ENCODE data around the gene SOCS2. TPM values are rescaled to one million over a fixed set of nuclear protein-coding genes. Genes with fewer than 3 reads are reported as not detected.

SOCS2 gene
- total and polyA plus RNA-seq, 7 donors = 17.5 to 118 (median 75.2) TPM

DNA sequence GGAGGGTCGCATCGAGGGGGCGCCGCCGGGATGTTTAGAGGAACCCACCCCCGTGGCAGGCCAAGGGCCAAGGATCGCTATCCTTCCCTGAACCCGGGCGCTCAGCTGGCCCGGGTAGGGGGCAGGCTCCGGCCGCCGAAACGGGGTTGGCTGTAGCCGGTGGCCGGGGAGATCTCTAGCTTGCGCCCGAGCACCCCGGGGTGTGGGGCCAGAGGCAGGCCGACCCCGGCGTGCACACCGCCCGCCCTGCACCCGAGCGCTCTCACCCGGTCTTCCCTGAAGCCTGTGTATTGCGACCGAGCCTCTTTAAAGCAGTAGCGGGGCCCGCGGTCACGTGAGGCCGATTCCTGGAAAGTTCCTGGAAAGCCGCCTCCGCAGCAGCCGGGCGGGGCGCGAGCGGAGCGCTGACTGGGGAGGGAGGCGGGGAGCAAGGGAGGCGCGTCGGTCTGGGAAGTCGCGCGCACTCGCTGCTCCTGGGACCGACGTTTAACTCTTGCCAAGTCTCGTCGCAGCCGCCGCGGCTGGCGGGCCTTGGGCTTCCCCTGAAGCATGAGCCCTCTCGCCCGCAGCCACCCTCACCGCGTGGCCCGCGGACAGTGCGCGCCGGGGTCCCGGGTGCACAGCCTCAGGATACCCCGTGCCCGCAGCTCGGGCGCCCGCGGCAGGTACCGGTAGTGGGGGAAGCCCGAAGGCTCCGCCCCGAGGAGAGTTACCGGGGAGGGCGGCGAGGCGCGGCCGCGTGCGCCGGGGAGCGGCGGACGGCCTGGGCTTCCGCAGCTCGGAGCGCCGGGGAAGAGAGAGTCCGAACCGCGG lies 1.7 kb upstream of the SOCS2 start:
- Histone ChIP-seq H3K36me3 (peaks cover 0 to 27% (median 8%) of the 10 kb centered on the region in 4 donors), H3K9me3 (no peaks in the 10 kb centered on the region), H3K27ac (peak overlapping the region; percentile 90 to 98 (median 97)), H3K27me3 (no peaks in the 10 kb centered on the region), H3K4me1 (peaks cover 0 to 26% (median 15%) of the 10 kb centered on the region in 4 donors), H3K4me3 (peak overlapping the region; percentile 68 to 85 (median 80))
- DNase-seq = peak; percentile 99
- intact Hi-C loops (cut with DNase I) = loop anchor here (1.0 to 5.0 kb wide), 5 partner anchors 106 to 504 kb away; partner anchors contain the start of gene CRADD
- WGBS, 2 donors = 0% methylated on average over 97 of the region's 97 CpGs
- peak; percentile 90 to 97 (median 92) for TF ChIP-seq POLR2AphosphoS5 (IDR thresholded peaks at IDR 0.05)
- TF ChIP-seq POLR2A (IDR thresholded peaks at IDR 0.05) = peak; percentile 54 to 62
- TF ChIP-seq EP300 (IDR thresholded peaks at IDR 0.05) = peak in 3 of 4 donors; percentile 27 to 91 (median 85)
- TF ChIP-seq, protein P1, sequence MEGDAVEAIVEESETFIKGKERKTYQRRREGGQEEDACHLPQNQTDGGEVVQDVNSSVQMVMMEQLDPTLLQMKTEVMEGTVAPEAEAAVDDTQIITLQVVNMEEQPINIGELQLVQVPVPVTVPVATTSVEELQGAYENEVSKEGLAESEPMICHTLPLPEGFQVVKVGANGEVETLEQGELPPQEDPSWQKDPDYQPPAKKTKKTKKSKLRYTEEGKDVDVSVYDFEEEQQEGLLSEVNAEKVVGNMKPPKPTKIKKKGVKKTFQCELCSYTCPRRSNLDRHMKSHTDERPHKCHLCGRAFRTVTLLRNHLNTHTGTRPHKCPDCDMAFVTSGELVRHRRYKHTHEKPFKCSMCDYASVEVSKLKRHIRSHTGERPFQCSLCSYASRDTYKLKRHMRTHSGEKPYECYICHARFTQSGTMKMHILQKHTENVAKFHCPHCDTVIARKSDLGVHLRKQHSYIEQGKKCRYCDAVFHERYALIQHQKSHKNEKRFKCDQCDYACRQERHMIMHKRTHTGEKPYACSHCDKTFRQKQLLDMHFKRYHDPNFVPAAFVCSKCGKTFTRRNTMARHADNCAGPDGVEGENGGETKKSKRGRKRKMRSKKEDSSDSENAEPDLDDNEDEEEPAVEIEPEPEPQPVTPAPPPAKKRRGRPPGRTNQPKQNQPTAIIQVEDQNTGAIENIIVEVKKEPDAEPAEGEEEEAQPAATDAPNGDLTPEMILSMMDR (IDR thresholded peaks at IDR 0.05) = no peak

DNA sequence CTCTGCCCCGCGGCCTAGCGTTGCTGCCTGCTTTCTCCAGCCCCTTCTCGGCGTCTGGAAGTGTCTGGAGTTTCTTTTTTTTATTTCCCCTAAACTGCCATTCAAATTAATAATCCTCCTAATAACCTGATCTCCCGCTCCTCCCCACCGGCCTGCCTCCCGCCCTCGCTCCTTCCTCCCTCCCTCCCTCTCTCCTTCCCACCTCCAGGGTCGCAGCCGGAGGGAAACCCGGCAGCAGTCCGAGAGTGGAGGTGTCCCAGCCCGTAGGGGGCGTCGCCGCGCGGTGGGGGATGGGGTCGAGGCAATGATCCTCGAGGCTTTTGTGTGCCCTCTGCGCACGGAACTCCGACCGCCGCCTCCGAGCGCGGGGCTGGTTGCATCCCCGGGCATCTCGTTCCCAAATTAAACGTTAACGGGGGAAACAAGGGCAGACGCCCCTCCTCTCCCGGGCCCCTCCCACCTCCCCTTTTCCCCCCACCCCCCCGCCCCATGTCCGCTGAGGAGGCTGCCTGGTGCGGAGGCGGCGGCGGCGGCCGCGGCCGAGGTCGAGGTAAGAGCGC lies 1.0 kb upstream of the SOCS2 start:
- H3K4me3 ChIP-seq = peak overlapping the region; percentile 68 to 85 (median 80)
- peak; percentile 92 for DNase-seq
- WGBS, 2 donors = 1% methylated on average over 47 of the region's 47 CpGs
- peak overlapping the region; percentile 90 to 98 (median 97) for H3K27ac ChIP-seq
- TF ChIP-seq EP300 (IDR thresholded peaks at IDR 0.05) (no peak), POLR2AphosphoS5 (IDR thresholded peaks at IDR 0.05) (peak; percentile 79 to 90 (median 82)), POLR2A (IDR thresholded peaks at IDR 0.05) (peak; percentile 25 to 35)
- TF ChIP-seq, protein P1 (IDR thresholded peaks at IDR 0.05) = peak in 1 of 4 experiments; percentile 25
- H3K27me3 ChIP-seq = no peaks in the 10 kb centered on the region
- no peaks in the 10 kb centered on the region for H3K9me3 ChIP-seq
- H3K4me1 ChIP-seq = peaks cover 0 to 32% (median 22%) of the 10 kb centered on the region in 4 donors
- peaks cover 0 to 27% (median under 1%) of the 10 kb centered on the region in 4 donors for H3K36me3 ChIP-seq
- intact Hi-C loops (cut with DNase I) = loop anchor here (2.0 to 5.0 kb wide), 4 partner anchors 105 to 503 kb away; partner anchors contain the start of gene CRADD

DNA sequence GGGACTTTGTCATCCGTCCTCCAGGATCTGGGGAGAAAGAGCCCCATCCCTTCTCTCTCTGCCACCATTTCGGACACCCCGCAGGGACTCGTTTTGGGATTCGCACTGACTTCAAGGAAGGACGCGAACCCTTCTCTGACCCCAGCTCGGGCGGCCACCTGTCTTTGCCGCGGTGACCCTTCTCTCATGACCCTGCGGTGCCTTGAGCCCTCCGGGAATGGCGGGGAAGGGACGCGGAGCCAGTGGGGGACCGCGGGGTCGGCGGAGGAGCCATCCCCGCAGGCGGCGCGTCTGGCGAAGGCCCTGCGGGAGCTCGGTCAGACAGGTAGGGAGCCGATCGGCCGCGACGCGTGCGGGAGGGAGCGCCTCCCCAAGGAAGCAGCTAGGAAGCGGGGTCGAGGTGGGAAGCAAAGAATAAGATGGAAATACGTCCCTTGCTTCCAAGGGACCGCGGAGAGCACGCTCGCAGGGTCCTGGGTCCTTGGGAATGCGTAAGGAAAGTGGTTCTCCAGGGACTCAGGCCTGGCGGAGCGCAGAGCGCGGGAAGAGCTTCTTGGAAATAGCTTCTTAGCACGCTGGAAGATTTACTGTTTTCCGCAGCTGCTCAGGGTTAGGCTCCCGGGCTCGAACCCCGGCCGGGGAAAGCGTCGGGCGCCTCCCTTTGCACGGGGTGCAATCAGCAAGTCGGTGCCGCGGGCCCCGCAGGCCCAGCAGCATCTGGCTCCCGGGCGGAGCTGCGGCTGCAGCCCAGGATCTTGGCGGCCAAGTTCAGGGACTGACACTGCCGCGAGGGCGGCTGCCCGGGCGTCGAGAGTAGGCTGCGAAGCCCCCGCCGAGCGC lies 457 bp downstream of the SOCS2 start:
- H3K27ac ChIP-seq = peak overlapping the region; percentile 90 to 98 (median 97)
- H3K4me3 ChIP-seq = peak overlapping the region; percentile 68 to 85 (median 80)
- H3K36me3 ChIP-seq = peaks cover 0 to 31% (median 0%) of the 10 kb centered on the region in 4 donors
- intact Hi-C loops (cut with DNase I) = loop anchor here (2.0 to 5.0 kb wide), 2 partner anchors 18 to 254 kb away; no protein-coding TSS in a partner anchor
- TF ChIP-seq EP300 (IDR thresholded peaks at IDR 0.05) (no peak), POLR2AphosphoS5 (IDR thresholded peaks at IDR 0.05) (peak in 1 of 4 donors; percentile 16)
- TF ChIP-seq, protein P1 (IDR thresholded peaks at IDR 0.05) = no peak
- DNase-seq = peak; percentile 72
- no peaks in the 10 kb centered on the region for H3K27me3 ChIP-seq
- H3K9me3 ChIP-seq = no peaks in the 10 kb centered on the region
- peaks cover 0 to 44% (median 35%) of the 10 kb centered on the region in 4 donors for H3K4me1 ChIP-seq
- 1 to 2% methylated on average over 75 of the region's 75 CpGs for WGBS, 2 donors

DNA sequence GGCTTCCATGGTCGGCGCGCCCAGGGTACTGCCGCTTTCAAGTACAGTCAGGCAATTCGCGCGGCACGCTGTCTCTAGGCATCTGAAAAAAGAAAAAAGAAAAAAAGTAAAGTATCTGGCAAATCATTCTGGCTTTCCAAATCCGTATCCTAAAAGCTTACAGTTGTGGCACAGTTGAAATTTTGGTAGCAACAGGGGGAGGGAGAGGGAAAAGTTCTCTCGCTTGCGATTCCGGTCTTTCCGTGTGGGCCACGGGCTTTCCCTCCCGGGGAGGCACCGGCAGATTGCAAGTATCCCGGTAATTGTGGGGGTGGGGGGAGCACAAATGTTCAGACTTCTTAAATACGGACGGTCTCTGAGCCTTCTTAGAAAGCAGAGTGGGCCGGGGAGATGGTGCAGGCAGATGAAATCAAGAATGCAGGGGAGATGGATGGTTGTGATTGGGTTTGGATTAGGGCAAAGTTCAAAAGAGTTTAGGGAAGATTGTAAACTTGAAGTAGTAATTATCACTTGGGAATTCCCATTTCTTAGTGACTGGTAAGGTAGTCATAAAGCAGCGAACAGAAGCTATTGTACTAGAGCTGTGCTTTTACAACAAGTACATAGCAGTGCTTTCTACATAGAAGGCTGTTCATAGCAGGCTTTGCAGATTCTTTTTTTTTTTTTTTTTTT lies 1.2 kb downstream of the SOCS2 start:
- no peaks in the 10 kb centered on the region for H3K27me3 ChIP-seq
- intact Hi-C loops (cut with DNase I) = loop anchor here (2.0 to 5.0 kb wide), 2 partner anchors 17 to 254 kb away; no protein-coding TSS in a partner anchor
- TF ChIP-seq POLR2AphosphoS5 (IDR thresholded peaks at IDR 0.05) (peak in 1 of 4 donors; percentile 6), POLR2A (IDR thresholded peaks at IDR 0.05) (no peak)
- H3K27ac ChIP-seq = peak overlapping the region; percentile 90 to 98 (median 97)
- H3K4me3 ChIP-seq = peak overlapping the region; percentile 68 to 85 (median 80)
- H3K4me1 ChIP-seq = peaks cover 0 to 46% (median 40%) of the 10 kb centered on the region in 4 donors
- no peak for DNase-seq
- H3K36me3 ChIP-seq = peaks cover 0 to 31% (median 0%) of the 10 kb centered on the region in 4 donors
- no peaks in the 10 kb centered on the region for H3K9me3 ChIP-seq
- WGBS, 2 donors = 2 to 11% methylated on average over 21 of the region's 21 CpGs
